GM04504 (cell line): ENCODE results near the gene SEC24C.
"Not testable (repeated sequence)": the region's sequence is repeated elsewhere in the genome, so short reads cannot be mapped to it uniquely, and the experiment has no call there.

Experiments used
- DNase-seq: peaks from one replicate; pipeline ENCODE4 v3.0.0-alpha.2; 2012; ENCODE audit warnings: low read depth

Gene SEC24C

DNA sequence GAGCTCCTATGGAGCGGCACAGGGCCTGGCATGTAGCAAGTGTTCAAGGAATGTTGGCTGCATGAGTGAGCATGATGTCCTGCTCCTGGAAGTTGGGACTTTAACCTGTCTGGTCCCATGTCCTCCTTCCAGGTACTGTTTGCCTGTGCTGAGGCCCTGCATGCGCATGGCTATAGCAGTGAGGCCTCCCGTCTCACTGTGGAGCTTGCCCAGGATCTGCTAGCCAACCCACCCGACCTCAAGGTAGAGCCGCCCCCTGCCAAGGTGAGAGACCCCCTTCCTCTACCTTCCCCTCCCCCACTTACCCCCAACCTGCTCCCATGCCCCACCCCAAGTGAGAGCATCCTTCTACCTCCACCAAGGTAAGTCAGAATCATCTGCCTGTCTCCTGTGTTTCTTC, 49.3 kb downstream of the SEC24C start:
- DNase-seq: no peak

GRCh38 chr10:73795491-73795890, 51.3 kb downstream of the SEC24C start:
- DNase-seq: not testable (repeated sequence)

- not testable (repeated sequence) for DNase-seq
These were observed 51.9 kb downstream of the SEC24C start for GRCh38 chr10:73796035-73796434.

DNA sequence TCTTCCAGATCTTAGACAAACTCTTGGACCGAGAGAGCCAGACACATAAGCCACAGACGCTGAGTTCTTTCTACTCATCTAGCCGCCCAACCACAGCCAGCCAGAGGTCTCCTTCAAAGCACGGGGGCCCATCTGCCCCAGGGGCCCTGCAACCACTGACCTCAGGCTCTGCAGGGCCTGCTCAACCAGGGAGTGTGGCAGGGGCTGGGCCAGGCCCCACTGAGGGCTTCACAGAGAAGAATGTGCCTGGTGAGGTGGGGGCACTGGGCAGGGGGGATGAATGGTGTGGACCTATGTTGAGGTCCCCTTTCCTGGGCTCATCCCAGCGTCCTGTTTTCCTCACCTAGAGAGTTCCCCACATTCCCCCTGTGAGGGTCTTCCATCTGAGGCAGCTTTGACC, 52.6 kb downstream of the SEC24C start:
- no peak for DNase-seq

DNA sequence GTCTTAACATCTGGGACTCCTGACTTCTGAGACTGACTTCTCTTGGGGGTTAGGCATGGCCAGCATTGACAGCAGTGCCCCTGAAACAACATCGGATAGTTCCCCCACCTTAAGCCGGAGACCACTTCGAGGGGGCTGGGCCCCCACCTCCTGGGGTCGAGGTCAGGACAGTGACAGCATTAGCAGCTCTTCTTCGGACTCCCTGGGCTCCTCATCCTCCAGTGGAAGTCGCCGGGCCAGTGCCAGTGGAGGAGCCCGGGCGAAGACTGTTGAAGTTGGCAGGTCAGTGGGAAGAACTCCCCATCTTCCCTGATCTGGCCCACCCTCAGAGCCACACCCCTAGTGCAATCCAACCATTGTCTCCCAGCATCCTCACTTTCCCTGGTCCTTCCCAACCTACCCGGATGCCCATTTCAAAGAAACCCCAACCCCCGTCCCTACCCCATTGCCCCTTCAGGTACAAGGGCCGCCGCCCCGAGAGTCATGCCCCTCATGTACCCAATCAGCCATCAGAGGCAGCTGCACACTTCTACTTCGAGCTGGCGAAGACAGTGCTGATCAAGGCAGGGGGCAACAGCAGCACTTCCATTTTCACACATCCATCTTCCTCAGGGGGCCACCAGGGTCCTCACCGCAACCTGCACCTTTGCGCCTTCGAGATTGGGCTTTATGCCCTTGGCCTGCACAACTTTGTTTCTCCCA, 53.3 kb downstream of the SEC24C start:
- no peak for DNase-seq

GRCh38 chr10:73798087-73798486, 53.9 kb downstream of the SEC24C start:
- no peak for DNase-seq

DNA sequence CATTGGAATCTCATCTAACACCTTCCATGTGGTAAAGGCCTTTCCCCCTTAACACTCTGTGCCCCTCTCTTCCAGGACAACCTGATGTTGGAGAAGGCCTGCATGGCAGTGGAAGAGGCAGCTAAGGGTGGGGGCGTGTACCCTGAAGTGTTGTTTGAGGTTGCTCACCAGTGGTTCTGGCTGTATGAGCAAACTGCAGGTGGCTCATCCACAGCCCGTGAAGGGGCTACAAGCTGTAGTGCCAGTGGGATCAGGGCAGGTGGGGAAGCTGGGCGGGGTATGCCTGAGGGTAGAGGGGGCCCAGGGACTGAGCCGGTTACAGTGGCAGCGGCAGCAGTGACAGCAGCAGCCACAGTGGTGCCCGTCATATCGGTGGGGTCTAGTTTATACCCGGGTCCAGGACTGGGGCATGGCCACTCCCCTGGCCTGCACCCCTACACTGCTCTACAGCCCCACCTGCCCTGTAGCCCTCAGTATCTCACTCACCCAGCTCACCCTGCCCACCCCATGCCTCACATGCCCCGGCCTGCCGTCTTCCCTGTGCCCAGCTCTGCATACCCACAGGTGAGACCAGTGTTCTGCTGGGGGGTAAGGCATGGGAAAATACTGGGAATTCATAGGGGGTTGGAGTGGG, 54.9 kb downstream of the SEC24C start:
- DNase-seq: no peak

- no peak for DNase-seq
These were observed 55.9 kb downstream of the SEC24C start for GRCh38 chr10:73799899-73800559.

GRCh38 chr10:73800560-73801252, 56.5 kb downstream of the SEC24C start:
- DNase-seq: no peak

- no peak for DNase-seq
These were observed 57.0 kb downstream of the SEC24C start for GRCh38 chr10:73801253-73801590.

DNA sequence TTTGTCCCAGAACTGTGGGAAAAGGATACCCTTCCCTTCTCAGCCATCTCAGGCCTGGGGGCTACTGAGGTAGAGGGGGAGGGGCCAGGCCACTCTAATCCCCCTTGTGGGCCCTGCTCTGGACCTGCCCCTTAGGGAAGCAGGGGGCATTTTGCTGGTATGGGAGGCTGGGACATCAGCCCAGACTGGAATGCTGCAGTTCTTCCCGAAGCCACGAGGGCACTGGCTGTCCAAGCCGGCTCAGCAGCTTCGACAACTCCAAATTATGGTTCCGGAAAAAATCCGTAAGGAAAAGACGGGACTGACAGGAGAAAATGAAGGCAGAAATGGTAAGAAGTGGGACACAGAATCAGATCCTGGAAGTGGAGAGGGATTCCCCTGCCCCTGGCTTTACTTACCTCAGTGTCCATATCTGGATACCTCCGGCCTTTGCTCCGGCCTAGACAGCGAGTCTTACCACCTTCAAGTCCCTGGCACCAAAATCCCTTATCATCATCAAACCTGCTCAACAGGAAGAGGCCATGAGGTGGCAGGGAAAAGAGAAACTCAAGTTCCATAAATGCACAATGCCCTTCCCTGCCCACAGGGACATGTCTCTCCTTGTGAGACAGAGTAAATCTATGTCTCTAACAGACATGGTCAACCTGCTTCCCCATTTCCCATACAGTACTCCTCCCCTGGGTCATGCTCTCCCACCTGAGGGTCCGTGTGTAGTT, 58.3 kb downstream of the SEC24C start:
- DNase-seq: no peak

- no peak for DNase-seq
These were observed 59.6 kb downstream of the SEC24C start for GRCh38 chr10:73803680-73804286.

DNA sequence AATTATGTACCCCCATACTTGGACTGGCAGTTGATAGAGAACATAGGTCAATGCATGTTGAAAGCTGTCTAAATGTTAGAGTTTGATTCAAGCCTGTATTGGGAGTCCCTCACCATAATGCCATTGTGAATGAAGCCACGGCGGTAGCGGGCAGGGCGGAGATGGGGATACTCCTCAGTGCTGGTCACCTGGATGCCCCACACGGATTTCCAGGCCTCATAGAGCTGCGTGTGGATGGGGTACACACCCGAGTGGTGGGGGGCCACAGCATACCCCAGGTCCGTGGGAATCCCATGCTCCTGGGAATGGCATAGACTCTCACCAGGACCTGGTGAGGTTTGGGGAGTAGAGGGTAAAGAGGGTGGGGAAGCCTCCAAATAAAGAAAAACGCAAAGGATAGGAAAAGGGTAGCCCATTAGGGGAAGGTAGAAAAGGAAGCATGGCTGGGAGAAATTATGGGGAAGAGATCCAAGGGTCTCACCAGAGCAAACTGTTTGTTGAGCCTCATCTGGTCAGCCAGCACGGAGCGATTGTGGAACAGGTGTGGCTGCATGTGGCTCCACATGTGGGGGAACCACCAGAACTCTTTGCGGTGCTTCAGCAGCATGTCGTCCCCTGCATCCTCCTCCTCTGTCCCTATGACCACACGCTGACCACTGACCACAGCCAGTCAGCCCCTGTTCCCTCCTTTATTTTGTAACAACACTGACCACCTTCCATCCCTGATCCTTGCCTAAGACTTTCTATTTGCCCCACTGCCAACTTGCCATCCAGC, 62.2 kb downstream of the SEC24C start:
- DNase-seq: no peak

- no peak for DNase-seq
These were observed 63.3 kb downstream of the SEC24C start for GRCh38 chr10:73807471-73807870.

DNA sequence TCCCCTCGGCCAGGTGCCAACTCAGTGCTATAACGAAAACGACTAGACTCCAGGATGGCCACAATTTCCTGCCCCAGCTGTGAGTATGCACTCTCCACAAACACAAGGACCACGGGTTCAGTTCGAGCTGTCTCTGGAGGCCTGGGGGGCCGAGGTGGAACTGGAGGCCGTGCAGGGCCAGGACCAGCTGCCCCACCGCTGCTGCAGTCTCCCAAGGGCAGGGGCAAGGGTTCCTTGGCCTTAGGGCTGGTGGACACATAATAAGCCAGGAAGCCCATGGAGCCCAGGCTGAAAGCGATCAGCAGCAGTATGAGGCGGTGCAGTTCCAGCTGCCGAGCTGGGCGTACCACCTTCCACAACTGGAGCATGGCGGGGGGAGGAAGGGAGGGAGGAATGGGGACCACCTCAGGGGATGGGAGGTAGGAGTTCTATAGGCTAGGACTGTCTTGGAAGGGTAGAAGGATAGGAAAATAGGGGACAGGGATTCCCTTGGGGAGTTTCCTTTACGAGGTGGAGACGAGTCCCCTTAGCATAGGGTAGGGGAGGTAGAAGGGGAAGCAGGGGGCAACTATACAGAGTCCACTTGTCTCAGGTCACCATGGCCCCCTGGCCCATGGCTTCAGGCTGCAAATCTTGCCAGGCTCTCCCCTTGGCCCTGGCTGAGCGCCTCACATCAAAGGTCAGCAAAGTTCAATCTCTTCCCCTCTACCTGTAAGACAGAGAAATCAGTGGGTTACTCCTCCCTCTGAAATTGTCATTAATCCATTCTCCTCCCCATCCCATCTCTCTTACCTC, 64.0 kb downstream of the SEC24C start:
- no peak for DNase-seq

DNA sequence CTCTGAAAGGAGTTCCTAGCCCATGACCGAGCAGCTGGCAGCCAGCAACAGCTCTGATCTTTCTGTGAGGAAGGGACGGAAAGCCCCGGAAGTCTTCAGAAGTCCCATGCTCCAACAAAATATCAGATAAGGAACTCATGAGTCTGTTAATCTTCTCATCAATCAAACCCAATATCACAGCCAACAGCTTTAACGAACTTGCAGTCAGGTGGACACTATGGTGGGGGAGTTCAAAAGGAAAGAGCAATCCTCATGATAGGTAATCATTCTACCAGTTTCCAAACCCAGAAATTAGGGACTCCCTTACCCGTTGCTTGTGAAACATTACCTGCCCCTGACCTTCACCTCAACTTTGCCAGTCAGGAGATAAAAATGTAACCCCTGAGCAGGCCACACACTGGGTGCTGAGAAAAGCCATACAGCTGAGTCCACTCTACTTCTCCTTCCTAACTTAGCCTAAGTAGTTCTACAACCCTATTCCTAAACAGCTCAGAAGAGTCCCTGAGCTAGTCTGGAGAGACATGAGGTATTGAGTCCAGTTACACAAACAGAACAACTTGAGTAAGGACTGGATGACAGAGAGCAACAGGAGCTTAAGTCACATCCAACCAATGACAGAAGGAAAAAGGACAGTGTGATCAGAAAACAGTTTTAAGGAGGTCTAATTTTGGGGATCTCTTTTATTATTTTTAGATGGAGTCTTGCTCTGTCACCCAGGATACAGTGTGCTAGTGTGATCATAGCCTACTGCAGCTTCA, 65.1 kb downstream of the SEC24C start:
- DNase-seq: no peak

DNA sequence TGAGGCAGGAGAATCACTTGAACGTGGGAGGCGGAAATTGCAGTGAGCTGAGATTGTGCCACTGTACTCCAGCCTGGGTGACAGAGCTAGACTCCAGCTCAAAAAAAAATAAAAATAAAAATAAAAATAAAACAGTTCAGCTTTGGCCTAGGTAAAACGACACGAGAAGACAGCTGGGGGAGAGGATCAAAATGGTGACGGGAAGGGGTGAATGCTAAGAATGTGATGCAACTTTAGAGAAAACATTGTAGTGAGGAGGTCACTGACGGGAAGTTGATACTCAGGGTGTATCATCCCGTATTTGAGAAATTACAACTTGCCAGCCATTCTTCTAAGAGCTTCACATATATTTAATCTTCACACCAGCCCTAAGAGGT, 66.2 kb downstream of the SEC24C start:
- DNase-seq: no peak

- no peak for DNase-seq
These were observed 66.7 kb downstream of the SEC24C start for GRCh38 chr10:73810735-73811465.

DNA sequence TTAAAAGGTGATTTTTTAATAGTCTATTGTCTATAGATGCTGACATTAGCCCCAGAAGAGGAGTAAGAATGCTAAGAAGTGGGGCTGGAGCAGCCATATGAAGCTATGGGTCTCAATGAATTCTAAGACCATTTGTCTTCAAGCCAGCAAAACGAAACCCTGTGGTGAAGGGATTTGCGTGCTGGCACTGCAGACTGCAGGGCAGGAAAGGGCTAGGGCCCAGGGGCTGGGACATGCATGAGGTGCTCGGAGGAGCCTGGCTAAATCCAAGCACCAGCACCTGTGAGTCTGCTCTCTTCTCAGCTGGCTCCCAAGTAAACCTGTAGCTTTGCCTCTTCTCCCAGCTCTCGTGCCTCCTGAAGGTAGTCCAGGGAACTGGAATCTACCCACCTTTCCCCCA, 68.5 kb downstream of the SEC24C start:
- DNase-seq: no peak
